ENCODE results near the gene LAMB3.

Gene LAMB3

DNA sequence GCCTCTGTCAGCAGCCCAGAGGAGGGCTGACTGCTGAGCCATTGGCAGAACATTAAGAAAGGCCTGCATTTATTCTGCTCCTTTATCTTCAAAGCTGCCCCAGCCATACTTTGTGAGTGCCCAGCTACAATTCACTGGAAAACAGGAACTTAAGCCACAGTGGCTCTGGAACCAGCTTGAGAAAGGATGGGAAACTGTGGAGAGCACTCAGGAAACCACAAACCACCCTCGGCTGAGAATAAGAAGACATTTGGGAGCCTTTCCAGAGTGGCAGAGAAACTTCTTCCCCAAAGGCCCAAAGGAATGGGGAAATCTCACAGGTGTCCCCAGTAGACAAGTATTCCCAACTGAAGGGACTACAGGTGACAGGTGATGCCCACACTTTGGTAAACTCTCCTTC is 1.8 kb downstream of the LAMB3 start:
- H3K4me2 ChIP-seq (ENCODE audit: low read depth, low read length, poor library complexity, severe bottlenecking): no peak overlapping the region
- no peaks in the 10 kb centered on the region for H3K9me3 ChIP-seq (ENCODE audit: insufficient read depth, low read length)
- TF ChIP-seq EZH2phosphoT487 (conservative IDR thresholded peaks at IDR 0.05; ENCODE audit: low read length): no peak
- no peak for TF ChIP-seq CTCF (IDR thresholded peaks at IDR 0.05; ENCODE audit: insufficient read depth, low read length, poor library complexity, severe bottlenecking)
- H3K4me3 ChIP-seq (ENCODE audit: insufficient read depth, low read length, poor library complexity, severe bottlenecking): no peak overlapping the region
- no peak overlapping the region for H2AFZ ChIP-seq (ENCODE audit: low read depth, low read length, severe bottlenecking)
- no peaks in the 10 kb centered on the region for H3K9me2 ChIP-seq (replicated peaks; ENCODE audit: insufficient read depth, low read length)
- H3K9ac ChIP-seq (ENCODE audit: low read length): no peak overlapping the region
- no peaks in the 10 kb centered on the region for H3K36me3 ChIP-seq (ENCODE audit: low read length)
- no peaks in the 10 kb centered on the region for H3K27me3 ChIP-seq (ENCODE audit: low read length)
- H3K27ac ChIP-seq (ENCODE audit: low read depth, low read length): no peak overlapping the region
- H3K79me2 ChIP-seq (ENCODE audit: insufficient read depth, low read length): no peaks in the 10 kb centered on the region
- no peaks in the 10 kb centered on the region for H4K20me1 ChIP-seq (ENCODE audit: low read depth, low read length)
- no peaks in the 10 kb centered on the region for H3F3A ChIP-seq (ENCODE audit: insufficient read depth)

DNA sequence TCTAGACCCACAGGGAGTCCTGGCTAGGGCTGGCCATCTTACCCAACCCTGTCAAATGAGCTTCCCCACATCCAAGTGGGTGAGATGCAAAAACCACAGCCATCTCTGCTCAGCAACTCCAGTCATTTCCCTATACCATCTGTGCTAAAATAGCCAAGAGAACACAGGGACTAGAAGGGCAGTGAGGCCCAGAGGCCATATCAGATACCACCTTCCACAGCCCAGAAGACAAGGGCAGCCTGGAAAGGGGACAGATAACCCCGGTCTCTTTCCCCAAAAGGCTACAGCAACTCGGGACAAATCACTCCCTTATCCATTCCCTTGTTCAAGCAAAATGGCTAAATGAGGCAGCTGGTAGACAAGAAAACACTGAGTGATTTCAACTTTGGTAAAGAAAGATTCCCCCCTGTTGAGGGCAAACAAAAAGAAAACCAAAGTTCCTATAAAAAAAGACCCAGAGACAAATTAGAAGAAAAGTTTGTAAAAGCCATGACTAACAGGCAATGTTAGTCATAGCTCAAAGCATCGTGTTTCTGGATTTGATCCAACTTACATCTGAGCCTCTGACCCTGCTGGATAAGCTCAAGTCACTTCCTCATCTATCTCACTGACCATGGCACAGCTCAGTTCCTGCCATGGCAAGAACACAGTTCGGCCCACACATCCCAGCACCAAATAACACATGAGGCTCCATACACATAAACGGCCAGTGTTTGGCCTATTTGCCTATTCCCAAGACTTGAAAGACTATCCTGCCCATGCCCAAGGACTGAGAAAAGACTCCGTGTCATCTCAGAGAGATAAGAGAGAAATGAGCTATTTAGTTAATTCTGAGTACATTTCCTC is 3.1 kb downstream of the LAMB3 start:
- H2AFZ ChIP-seq (ENCODE audit: low read depth, low read length, severe bottlenecking): no peak overlapping the region
- no peak overlapping the region for H3K9ac ChIP-seq (ENCODE audit: low read length)
- no peaks in the 10 kb centered on the region for H3F3A ChIP-seq (ENCODE audit: insufficient read depth)
- no peak overlapping the region for H3K4me3 ChIP-seq (ENCODE audit: insufficient read depth, low read length, poor library complexity, severe bottlenecking)
- H3K27me3 ChIP-seq (ENCODE audit: low read length): no peaks in the 10 kb centered on the region
- H4K20me1 ChIP-seq (ENCODE audit: low read depth, low read length): no peaks in the 10 kb centered on the region
- TF ChIP-seq CTCF (IDR thresholded peaks at IDR 0.05; ENCODE audit: insufficient read depth, low read length, poor library complexity, severe bottlenecking) (no peak), EZH2phosphoT487 (conservative IDR thresholded peaks at IDR 0.05; ENCODE audit: low read length) (no peak)
- no peaks in the 10 kb centered on the region for H3K36me3 ChIP-seq (ENCODE audit: low read length)
- no peaks in the 10 kb centered on the region for H3K9me2 ChIP-seq (replicated peaks; ENCODE audit: insufficient read depth, low read length)
- no peak overlapping the region for H3K27ac ChIP-seq (ENCODE audit: low read depth, low read length)
- no peaks in the 10 kb centered on the region for H3K79me2 ChIP-seq (ENCODE audit: insufficient read depth, low read length)
- H3K9me3 ChIP-seq (ENCODE audit: insufficient read depth, low read length): no peaks in the 10 kb centered on the region
- no peak overlapping the region for H3K4me2 ChIP-seq (ENCODE audit: low read depth, low read length, poor library complexity, severe bottlenecking)

DNA sequence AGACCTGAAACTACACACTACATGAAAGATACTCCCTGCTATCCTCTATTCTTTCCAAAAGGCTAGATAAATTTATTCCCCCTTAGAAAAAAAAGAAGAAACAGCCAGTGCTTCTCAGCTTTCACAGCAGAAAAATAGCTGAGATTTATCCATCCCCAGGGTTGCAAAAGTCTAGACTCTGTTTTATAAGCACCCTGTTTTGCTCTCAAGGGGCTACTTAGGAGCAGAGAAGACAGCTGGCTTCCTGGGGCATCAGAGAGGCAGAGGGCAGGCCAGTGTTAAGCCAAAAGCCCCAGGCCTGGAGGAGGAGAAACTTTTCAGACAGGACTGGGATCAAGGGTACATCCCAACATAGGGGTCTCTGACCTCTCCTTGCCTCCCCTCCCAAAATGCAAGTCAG is 3.9 kb downstream of the LAMB3 start:
- H3K9ac ChIP-seq (ENCODE audit: low read length): no peak overlapping the region

More for the DNA sequence above, 3.9 kb downstream of the LAMB3 start:
- H3K27ac ChIP-seq (ENCODE audit: low read depth, low read length): no peak overlapping the region
- no peak overlapping the region for H2AFZ ChIP-seq (ENCODE audit: low read depth, low read length, severe bottlenecking)
- no peak overlapping the region for H3K4me3 ChIP-seq (ENCODE audit: insufficient read depth, low read length, poor library complexity, severe bottlenecking)
- no peaks in the 10 kb centered on the region for H4K20me1 ChIP-seq (ENCODE audit: low read depth, low read length)
- no peak overlapping the region for H3K4me2 ChIP-seq (ENCODE audit: low read depth, low read length, poor library complexity, severe bottlenecking)
- H3K27me3 ChIP-seq (ENCODE audit: low read length): no peaks in the 10 kb centered on the region
- no peaks in the 10 kb centered on the region for H3K9me2 ChIP-seq (replicated peaks; ENCODE audit: insufficient read depth, low read length)
- H3K79me2 ChIP-seq (ENCODE audit: insufficient read depth, low read length): no peaks in the 10 kb centered on the region
- H3K36me3 ChIP-seq (ENCODE audit: low read length): no peaks in the 10 kb centered on the region
- TF ChIP-seq EZH2phosphoT487 (conservative IDR thresholded peaks at IDR 0.05; ENCODE audit: low read length): no peak
- no peak for TF ChIP-seq CTCF (IDR thresholded peaks at IDR 0.05; ENCODE audit: insufficient read depth, low read length, poor library complexity, severe bottlenecking)
- no peaks in the 10 kb centered on the region for H3K9me3 ChIP-seq (ENCODE audit: insufficient read depth, low read length)
- H3F3A ChIP-seq (ENCODE audit: insufficient read depth): no peaks in the 10 kb centered on the region

Measured in SU-DHL-6 (cell line).